UCSD-AML1 (cell line): ENCODE measurements around the gene CACNA1C.

Experiments
- DNase-seq: peaks from one replicate; lab custom pipeline; 2025; ENCODE audit not compliant: unreplicated experiment; lab: John Stamatoyannopoulos, UW

Gene CACNA1C

DNA sequence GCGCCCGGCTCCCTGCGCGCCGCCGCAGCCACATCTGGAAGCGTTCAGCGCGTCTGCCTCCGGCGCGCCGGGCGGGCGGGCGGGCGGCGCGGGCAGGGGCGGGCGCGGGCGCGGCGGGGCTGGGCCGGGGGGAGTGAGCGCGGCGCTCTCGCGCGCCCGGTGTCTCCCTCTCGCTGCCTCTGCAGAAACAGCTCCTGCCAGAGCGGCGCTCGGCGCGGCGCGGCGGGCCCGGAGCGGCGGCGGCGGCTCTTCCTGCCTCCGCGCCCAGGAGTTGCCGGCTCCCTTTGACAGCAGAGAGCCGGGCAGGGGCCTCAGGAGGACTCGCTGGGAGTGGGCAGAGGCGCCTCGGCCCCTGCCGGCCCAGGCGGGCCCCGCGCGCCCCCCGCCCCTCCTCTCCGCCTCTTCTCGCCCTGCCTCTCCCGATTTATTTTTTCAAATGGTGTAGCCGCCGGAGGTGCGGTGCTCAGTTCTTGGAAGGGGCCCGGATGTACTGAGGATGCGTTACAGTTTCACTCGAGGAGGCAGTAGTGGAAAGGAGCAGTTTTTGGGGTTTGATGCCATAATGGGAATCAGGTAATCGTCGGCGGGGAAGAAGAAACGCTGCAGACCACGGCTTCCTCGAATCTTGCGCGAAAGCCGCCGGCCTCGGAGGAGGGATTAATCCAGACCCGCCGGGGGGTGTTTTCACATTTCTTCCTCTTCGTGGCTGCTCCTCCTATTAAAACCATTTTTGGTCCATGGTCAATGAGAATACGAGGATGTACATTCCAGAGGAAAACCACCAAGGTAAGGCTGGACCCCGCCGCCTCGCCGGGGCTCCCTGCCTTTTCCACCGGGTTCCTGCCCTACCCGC, at the start of gene CACNA1C:
Gene CACNA1C, plus strand, starts transcription at position 162 of the 853 bp plus-strand sequence. Its CDS starts 576 bp downstream, at position 738.
- peak; percentile 55 for DNase-seq

DNA sequence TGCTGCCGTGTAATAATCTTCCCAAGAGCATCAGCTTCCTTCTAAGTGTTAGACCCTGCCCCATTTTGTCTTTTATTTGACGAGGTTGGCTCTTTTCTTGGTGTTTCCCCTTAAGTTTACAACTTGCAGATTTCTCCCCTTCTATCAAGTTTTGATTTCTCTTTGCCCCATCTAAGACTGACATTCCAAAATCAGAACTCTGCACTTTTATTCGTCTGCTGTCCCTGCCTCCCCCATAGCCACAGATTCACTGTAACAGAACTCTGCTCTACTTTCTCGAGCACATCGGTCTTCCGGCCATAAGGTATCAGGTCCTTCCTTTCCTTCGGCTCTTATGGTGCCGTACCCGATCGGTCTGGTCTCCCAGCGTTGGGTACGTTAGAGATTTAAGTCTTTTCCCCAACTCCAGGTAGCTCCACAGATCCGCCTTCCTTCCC, 49.1 kb upstream of the CACNA1C start:
- DNase-seq = no peak

DNA sequence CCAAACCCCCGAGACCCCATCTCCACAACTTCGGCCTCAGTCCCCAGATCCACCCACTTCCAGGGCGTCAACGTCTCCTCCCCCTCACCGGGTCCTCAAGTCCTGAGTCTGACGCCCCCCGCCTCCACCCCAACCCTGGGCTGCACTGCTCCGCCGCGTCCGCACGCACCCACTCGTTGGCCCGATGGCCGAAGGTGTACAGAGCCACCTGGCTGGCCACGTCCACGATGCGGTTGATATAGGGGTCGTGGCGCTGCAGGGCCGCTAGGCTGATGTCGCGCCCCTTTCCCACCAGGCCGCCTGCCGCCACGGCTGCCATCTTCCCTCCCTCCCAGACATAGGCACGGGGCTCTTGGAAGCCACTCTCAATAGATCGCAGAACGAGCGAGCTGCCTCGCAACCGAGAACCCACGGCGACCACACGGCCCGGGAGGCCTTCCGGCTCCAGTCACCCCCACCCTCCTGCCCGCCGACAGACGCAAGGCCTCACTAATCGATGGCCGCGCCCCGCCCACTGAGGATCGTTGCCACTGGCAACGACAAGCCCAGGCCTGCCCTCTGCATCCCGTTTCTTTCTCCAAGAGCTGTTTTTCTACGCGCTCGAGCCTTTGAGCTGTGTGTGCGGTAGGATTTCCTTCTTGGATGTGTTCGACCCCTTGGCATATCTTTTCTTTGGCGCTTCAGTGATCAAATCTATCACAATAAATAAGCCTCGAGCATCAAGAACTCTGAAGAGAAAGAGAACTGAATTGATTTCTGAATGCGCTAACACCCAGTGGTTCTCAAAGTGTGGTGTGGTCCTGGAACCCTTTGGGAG, 48.5 kb upstream of the CACNA1C start, which contains the start of gene DCP1B:
Gene DCP1B, minus strand, starts transcription at position 345 of the 817 bp plus-strand sequence. Its CDS starts 26 bp downstream, at position 319.
- peak; percentile 96 for DNase-seq

DNA sequence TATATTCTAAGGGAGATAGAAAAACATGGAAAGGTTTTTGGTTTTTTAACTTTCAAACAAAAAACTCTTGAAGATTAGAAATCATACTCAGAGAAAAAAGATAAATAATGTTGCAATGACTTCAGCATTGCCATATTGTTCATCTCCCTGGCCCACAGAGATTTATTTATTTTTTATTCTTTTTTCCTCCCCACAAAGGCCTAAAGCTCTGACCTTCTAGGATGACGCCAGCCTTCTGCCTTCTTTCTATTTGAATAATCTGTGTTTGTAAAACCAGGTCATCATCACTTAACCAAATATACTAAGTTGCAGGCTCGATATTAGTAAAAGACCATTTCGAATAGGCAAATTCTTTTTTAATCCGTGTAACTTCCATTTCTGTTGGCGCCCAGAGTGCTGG, 44.1 kb upstream of the CACNA1C start:
- DNase-seq = no peak

DNA sequence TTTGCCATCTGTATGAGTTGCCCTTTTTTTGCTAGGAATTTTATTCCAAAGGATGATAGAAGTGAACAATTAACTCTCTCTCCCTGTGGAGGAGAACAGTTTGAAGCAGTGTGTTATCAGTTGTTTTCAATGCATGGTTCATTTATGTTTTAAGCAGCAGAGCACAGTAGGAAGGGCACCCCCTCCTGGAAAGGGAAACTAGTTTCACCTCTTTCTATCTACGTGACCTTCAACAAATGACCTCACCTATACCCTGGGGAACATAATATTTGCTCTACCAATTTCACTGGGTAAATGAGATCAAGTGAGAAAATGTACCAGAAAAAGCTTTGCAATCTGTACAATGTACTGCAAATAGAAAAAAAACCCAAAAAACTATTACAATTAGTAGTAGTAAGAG, 43.2 kb upstream of the CACNA1C start:
- no peak for DNase-seq

DNA sequence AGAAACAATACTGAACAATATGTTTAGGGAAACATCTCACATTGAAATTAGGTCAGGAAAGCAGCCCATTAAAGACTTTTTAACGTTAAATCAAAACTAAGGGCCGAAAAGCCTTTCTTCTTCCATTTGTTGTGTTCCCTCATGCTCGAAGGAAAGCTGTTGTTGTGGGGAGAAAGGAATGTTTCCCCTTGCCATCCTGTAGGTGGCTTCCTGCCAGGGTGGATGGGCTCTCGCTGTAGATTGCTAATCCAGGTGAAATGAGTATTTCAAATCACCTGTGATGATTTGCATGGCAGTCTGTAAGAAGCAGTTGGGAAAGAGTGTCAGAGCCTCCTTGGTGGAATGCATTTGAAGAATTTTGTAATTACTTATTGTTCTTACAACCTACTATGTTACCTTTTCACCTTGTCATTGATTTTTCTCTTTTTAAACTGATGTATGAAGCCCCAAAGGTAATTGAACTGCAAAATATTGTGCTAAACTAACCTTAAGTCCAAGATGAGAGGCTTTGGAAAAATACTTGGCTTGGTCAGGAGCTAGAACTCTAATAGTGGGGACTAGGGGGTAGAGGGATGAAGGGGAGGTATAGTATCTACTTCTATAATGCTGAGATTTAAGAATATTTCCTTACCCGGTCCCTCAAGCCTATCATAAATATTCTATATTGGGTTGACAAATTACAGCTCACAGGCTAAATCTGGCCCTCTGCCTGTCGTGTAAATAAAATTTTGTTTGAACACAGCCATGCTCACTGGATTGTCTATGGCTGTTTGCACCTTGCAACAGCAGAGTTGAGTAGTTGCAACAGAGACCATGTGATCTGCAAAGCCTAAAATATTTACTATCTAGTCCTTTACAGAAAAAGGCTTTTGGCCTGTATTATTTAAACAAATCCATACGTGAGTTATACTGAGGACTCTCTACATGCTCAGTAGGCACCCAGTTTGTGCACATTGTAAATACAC, 40.9 kb upstream of the CACNA1C start:
- DNase-seq = no peak

DNA sequence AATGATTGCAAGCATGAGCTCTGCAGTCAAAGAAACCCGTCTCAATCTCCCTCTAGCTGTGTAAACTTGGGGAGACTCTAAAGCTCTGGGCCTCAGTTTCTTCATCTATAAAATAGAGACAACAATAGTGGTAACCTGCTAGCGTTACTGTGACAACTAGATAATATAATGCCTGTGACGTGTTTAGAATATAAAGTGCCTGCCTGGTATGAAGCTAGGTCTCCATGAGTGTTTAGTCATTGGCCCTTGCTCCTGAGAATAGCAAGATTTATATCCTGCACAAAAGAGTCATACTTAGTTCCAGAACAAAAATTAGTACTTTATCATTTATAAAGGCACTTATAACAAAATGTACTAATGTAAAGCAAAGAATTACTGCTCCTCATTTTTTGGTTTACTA, 39.7 kb upstream of the CACNA1C start:
- DNase-seq = no peak

DNA sequence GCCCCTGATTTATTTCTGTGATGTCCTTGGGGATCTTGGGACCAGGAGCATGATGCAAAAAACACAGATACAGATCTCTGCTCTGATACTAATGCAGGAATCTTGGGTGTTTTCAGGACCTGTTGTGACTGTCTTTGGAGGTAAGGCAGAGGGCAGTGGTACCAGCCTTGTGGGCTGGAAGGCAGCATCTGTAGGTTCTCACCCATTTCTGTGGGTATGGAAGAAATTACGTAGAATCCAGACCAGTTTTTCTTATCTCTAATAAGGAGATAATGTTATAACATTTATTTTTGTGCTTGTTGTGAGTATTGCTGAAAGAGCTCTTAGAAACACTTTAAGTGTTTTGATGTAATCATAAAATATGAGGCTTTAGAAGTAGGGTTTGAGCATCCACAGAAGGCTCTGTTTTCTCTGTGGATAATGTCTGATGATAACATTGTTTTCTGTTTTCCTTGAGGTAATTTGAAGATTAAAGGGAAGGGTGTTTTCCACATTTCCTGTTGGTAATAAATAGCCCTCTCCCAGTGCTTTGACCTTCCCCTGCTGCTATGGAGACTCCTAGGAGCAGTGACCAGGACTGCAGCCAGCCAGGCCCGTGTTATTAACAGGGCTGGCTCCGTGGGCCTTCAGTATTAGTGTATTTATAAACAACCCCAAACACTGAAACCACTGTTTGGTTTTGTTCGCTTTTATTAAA, 39.1 kb upstream of the CACNA1C start:
- no peak for DNase-seq

DNA sequence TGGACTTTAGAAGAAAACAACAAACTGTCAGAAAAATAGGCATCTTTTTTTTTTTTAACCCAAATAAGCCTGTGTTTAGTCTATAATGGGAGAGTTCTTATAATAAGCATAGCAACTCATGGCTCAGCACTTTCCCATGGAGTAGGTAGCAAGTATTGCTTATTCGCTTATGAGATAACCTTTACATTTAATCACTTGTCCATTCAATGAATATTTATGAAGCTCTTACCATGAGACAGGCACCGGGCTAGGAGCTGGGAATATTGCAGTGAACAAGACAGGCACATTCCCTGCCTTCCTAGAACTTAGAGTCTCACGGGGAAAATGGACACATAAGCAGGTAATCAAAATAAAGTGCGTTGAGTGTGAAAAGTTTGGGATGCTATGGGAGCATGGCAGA, 38.6 kb upstream of the CACNA1C start:
- DNase-seq = no peak

DNA sequence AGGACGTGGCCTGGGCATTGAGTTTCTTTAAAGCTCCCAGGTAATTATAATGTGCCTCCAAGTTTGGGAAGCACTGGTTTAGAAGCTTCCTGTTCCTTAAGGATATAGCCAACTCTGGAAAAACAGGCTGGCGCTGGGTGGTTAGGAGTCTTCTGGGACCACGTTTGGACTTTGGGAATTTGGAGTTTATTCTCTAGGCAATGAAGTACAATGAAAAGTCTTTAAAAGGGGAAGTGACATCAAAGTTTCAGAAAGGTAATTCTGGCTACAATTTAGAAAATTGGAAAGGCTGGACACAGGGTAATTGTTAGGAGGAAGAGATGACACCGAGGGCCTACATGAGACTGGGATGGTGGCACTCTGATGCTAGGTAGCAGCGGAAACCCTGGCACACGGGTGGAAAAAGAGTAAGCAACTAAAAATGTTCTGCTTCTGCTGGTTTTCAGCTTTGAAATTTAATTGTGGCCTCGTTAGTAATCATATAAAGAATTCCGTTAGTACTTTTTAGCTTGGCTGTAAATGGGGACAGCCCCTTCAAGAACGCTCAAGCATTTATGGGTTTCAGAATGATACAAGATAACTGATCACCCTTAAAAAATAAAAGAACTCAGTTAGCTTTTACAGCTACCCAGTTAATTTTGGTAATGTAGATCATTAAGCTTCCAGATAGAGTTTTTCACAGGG, 35.8 kb upstream of the CACNA1C start:
- no peak for DNase-seq

DNA sequence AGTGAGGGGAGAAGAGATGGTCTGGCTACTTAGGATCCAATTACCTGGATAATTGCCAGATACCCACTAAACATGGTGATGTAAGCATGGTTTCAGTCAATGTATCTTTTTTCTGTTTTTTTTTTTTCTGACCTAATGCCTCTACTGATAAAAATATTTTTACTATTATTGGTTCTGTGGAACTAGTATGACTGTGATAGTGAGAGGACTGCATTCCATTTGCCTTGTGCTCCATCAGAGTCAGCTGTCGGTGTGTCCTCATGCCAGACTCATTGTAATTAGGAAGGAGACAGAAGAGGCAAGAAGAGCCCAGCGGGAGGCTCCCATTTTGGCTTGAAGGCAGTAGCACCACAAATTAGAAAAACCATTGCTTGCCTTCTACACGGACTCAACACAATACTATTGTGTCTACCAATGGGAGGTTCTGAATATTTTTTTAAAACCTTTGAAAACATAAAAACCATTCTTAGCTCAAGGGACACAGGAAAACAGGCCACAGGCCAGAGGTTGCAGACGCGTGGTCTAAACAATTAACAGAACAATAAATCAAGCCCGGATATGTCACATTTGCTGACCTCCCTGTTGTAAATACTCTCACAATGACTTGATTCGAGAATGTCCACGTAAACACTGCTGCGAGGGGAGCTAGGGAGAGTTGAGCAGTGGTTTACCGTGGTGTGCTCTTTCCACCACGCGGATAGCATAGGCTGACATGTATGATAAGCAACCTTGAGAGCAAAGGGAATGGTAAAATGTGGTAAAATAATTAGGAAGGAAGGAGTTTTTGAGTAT, 35.0 kb upstream of the CACNA1C start:
- DNase-seq = no peak

DNA sequence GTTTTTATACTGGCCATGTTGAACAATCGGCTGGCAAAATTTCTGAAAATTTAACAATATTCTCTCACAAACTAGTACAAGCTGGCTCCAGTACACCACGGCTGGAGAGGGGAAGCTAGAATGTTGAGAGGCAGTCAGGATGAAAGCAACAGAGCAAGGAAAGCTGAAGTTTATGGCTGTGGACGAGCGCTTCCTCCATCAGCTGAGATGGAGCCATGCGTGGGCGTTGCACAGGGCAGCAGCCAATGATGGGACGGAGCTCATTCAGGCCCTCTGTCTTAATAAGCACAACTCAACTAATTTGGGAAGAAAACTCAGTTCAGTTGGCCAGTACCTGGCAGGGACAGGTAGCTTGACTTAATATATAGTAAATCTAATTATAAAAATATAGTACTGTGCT, 34.4 kb upstream of the CACNA1C start:
- DNase-seq = no peak

DNA sequence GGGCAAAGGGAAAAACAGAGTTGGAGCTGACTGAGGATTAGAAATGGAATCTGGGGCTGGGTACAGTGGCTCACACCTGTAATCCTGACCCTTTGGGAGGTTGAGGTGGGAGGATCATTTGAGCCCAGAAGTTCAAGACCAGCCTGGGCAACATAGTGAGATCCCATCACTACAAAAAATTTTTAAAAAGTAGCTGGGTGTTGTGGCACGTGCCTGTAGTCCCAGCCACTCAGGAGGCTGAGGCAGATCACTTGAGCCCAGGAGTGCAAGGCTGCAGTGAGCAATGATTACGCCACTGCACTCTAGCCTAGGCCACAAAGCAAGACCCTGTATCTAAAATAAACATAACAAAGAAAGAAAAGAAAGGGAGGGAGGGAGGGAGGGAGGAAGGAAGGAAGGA, 33.7 kb upstream of the CACNA1C start:
- DNase-seq = no peak

DNA sequence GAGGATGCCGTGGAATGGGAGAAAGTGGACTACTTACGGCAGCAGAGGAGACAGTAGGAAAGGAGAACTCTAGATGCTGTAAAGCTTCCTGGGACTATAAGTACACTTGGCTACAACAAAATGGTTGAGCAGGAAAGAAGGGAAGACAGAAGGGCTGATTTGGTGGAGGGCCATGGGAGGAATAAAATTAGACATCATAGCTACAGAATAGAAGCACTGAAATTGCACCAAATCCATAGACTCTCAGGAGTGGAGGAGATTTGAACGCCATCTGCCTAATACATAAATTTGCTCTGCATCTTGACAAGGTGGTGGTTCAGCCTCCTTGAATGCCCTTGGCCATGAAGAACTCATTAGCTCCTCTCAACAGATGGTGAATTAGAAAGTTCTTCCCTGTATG, 32.3 kb upstream of the CACNA1C start:
- no peak for DNase-seq

DNA sequence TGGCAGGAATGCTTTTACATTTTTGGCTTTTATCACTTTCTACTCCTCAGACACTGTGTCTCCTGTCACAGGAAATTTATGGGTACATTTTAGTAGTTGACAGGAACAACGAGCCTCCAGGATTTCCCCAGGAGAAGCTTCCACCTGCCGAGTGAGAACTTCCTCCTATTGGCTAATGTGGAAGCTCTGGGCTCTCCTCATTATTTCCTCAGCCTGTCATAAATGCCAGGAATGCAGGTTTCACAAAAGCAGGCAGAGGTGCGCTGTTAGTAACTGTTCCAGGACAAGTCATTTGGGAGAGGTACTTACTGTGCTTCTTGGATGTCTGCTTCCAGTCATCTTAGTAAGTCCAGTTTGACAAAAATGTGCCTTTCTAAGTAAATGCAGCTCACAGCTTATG, 29.4 kb upstream of the CACNA1C start:
- no peak for DNase-seq

DNA sequence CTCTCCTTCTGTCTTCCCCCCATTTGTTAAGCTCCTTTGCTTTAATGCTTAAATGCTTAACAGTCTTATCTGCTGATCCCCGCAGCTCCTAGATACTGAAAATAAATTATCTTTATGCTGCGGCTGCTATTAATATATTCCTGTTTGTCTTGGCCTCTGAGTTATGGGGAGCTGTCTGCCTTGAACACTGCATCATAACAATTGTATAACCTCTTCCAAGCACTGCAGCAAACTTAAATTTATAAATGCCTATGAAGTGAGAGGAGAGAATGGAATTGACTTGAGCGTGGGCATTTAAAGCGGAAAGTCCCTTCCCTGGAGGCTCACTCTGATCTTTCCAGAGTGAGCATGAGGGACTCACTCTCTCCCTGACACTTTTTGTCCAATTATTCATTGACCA, 25.4 kb upstream of the CACNA1C start:
- DNase-seq = no peak

DNA sequence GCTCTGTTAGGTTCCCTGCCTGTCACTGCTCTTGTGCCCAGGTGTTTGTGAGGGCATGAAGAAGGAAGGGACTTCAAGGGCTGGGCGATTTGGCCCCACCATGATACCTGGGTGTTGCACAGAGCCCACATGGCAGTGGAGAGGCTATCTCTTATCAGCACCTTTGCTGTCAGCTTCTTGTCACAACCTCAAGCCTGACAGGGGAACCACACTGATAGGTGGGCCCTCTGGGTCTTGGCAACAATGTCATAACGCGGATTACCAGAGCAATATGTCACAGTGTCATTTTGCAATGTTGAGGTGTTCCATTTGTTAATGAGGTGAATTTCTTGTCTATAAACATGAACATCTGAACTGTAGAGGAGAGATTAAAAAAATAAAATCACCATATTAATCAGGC, 22.9 kb upstream of the CACNA1C start:
- DNase-seq = no peak

DNA sequence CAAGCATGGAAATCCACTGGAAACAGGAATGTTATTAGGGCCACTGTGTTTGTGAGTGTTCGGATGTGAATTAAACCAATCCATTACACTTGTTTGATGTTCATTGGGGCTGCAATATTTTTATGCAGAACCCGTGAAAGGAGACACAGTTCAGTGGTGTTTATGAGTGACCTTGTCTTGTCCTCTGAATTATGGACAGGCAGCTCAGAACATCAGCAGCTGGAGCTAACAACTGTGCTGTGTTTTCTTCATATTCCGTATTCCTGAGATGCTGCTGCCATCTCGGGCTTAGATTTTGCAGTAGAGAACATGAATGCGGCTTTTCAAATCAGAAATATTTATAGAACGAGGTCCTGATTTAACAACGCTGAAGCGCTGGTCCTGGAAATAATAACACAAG, 20.3 kb upstream of the CACNA1C start:
- DNase-seq = no peak
